Activated T-helper 9 cell treated with anti-CD3 and anti-CD28 coated beads, Interleukin-2, amount 50 U/mL, for 16 hours (primary cell): ENCODE measurements around the gene ATP11A.
"Not testable (repeated sequence)": the region's sequence is repeated elsewhere in the genome, so short reads cannot be mapped to it uniquely, and the experiment has no call there.

Source experiments
- DNase-seq: peaks from one replicate; pipeline ENCODE4 v3.0.0-alpha.2; 2020; ENCODE audit warnings: low read depth

The ATP11A gene

GRCh38 chr13:112776971-112777370, 87.1 kb downstream of the ATP11A start:
- no peak for DNase-seq

GRCh38 chr13:112777637-112778406, 88.0 kb downstream of the ATP11A start:
- no peak for DNase-seq

- DNase-seq: no peak
These were observed 90.2 kb downstream of the ATP11A start for GRCh38 chr13:112779856-112780604.

GRCh38 chr13:112781287-112781686, 91.4 kb downstream of the ATP11A start:
- no peak for DNase-seq

GRCh38 chr13:112781881-112782361, 92.1 kb downstream of the ATP11A start:
- DNase-seq: no peak

- no peak for DNase-seq
These were observed 92.7 kb downstream of the ATP11A start for GRCh38 chr13:112782429-112783010.

- no peak for DNase-seq
These were observed 93.5 kb downstream of the ATP11A start for GRCh38 chr13:112783135-112783977.

GRCh38 chr13:112783978-112784371, 94.1 kb downstream of the ATP11A start:
- no peak for DNase-seq

GRCh38 chr13:112784811-112785482, 95.1 kb downstream of the ATP11A start:
- DNase-seq: no peak

- DNase-seq: no peak
These were observed 95.6 kb downstream of the ATP11A start for GRCh38 chr13:112785483-112785856.

GRCh38 chr13:112786810-112787209, 97.0 kb downstream of the ATP11A start:
- DNase-seq: not testable (repeated sequence)

- DNase-seq: no peak
These were observed 101.2 kb downstream of the ATP11A start for GRCh38 chr13:112790735-112791641.

- DNase-seq: no peak
These were observed 102.0 kb downstream of the ATP11A start for GRCh38 chr13:112791663-112792440.

GRCh38 chr13:112792511-112792910, 102.7 kb downstream of the ATP11A start:
- no peak for DNase-seq

GRCh38 chr13:112793545-112794445, 104.0 kb downstream of the ATP11A start:
- no peak for DNase-seq

- DNase-seq: no peak
These were observed 105.4 kb downstream of the ATP11A start for GRCh38 chr13:112795277-112795676.

GRCh38 chr13:112796190-112796915, 106.5 kb downstream of the ATP11A start:
- no peak for DNase-seq

GRCh38 chr13:112799394-112799793, 109.6 kb downstream of the ATP11A start:
- no peak for DNase-seq
